Measurements from ENCODE around the gene RPRD1B.

The RPRD1B gene

DNA sequence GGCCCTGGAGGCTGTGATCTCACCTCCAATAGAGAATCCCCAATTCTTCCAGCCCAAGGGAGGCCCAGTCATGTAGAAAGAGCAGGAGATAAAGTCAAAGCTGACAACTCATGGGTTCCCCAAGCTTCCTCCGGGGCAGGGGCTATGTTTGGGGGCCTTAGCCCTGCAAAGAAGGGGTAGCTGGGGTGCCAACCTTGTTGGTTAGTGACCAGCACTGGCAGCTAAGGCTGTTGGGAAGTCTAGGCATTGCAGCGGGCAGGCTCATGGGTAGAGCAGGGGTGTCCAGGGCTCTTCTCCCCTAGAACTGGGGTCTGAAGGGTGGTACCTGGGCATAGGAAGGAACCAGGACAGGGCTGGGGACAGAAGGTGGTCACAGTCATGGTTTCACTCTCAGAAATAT lies 95.1 kb downstream of the RPRD1B start:
- Histone ChIP-seq H3K9me3 (ENCODE audit: control insufficient read depth, insufficient read depth, low read length) (no peaks in the 10 kb centered on the region), H3K4me1 (ENCODE audit: insufficient read depth, low read length) (no peaks in the 10 kb centered on the region), H3K36me3 (ENCODE audit: insufficient read depth, low read length) (no peaks in the 10 kb centered on the region), H3K9ac (ENCODE audit: low read depth, low read length) (no peak overlapping the region)

DNA sequence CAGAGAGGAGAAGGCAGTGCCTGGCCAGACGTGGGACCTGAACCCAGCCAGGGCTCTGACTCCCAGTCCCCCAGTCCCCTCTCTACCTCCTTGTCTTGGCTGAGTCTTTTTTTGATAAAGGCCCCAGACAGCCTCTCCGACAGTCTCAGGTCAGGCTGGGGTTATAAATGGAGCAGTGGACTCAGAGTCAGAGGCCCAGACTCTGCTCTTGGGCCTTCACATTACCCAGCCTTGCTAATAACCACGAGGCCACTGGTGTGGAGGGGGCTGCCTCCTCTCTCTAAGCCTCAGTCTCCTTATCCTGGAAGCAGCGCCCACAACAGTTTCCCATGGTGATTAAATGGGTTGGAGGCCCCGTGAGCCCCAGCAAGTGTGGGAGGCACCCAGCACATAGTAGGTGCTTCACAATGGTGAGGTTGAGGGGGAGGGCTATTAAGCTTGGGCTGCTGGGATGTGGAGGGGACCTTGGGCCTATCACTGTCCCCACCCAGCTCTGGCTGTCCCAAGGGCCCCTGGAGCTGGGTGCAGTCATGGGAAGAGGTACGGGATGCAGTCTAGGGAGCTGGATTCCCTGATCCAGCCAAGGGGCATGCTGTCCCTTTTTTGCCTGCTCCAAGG lies 95.8 kb downstream of the RPRD1B start:
- H3K9ac ChIP-seq (ENCODE audit: low read depth, low read length), result no peak overlapping the region
- no peaks in the 10 kb centered on the region for H3K9me3 ChIP-seq (ENCODE audit: control insufficient read depth, insufficient read depth, low read length)
- no peaks in the 10 kb centered on the region for H3K36me3 ChIP-seq (ENCODE audit: insufficient read depth, low read length)
- peaks cover 2% of the 10 kb centered on the region; the same call in 1 of the 2 replicates for H3K4me1 ChIP-seq (ENCODE audit: insufficient read depth, low read length)

DNA sequence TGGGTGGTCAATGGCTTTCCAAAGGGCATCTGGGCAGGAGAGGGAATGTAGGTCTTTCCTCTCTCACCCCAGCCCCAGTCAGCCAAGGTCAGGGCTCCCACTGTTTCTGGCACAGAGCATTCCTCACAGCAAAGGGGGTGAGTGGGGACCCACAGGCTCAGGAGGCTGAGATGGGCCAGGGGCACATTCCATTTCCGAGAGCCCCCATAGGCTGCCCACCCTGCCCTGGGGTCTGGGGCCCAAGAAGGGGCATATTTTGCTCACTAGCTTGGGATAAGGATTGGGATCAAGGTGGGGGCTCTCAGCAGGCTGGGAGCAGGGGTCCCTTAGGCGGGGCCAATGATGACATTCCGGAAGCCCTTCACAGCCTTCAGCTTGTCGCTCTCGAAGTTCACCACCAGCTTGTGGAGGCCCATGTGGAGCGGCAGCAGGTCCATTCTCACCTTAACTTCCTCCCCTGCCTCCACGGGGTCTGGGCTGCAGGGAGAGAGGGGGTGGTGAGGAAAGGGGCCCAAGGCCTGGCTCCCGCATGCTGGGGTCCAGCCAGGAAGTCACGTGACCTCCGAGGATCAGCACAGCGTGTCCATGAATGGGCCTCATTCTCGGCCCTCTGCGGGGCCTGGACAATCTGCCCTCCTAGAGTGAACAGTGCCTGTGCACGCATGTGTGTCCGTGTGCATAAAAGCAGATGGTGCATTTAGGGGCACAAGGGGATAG lies 96.5 kb downstream of the RPRD1B start:
- no peaks in the 10 kb centered on the region for H3K36me3 ChIP-seq (ENCODE audit: insufficient read depth, low read length)
- H3K9ac ChIP-seq (ENCODE audit: low read depth, low read length), result no peak overlapping the region
- no peaks in the 10 kb centered on the region for H3K9me3 ChIP-seq (ENCODE audit: control insufficient read depth, insufficient read depth, low read length)
- peaks cover 9% of the 10 kb centered on the region; the same call in 1 of the 2 replicates for H3K4me1 ChIP-seq (ENCODE audit: insufficient read depth, low read length)

DNA sequence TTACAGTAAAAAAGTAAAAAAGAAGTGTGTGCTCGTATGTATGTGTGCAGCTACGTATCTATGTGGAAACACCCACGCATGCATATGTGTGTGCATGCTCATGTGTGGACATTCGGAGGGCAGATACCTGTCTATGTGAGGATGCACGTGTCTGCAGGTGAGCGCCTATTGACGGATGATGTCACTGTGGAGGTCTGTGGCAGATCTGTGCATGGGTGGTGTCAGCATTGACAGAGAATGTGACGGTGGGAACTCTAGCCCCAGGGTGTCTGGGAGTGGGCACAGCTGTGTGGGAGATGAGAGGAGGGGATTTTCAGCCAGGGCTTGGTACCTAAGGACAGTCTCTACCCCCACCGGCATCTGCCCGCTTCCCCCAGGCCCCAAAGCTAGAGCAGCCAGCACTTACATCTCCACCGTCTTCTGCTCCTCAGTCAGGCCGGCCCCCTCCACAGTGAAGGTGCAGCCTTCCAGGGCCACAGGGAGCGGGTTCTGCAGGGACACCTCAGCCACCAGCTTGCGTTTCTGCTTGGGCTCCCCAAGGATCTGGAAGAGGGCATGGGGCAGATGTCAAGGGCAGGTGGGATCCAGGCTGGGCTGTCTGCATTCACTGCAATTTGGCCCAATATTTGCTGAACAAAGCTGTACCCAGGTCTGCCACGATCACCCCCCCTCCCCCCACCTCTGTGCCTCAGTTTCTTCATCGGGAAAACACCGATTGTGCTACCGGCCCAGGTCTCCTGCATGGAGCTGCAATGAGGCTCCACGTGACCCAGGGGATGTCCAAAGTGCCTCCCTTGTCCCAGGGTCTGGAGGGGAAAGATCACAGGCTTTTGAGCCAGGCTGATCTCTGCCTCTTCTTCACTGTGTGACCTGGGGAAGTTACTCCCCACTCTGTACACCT lies 97.4 kb downstream of the RPRD1B start:
- Histone ChIP-seq H3K4me1 (ENCODE audit: insufficient read depth, low read length) (peaks cover 10% of the 10 kb centered on the region; the same call in 1 of the 2 replicates), H3K9me3 (ENCODE audit: control insufficient read depth, insufficient read depth, low read length) (no peaks in the 10 kb centered on the region), H3K36me3 (ENCODE audit: insufficient read depth, low read length) (no peaks in the 10 kb centered on the region), H3K9ac (ENCODE audit: low read depth, low read length) (no peak overlapping the region)

DNA sequence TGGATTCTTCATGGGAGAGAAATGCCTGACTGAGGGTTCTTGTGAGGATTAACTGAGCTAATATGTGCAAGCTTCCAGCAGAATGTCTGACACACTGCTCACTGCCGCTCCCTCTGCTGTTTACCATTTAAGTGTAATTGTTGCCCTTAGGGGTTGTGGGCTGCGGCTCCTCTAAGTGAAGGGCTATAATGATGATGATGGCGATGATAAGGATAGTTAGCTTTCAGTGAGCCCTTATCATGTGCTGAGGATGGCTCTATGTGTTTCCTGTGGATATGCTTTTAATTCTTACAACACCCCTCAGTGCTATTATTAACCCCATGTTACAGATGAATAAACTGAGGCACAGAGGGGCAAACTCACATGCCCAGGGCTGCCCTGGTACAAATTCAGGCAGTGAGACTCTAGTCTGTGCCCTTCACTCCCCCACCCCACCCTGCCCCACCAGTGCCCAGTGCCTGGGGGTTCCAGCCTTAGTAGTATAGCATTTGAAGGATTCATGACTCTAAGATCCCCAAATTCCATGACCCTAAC lies 98.1 kb downstream of the RPRD1B start:
- H3K9ac ChIP-seq (ENCODE audit: low read depth, low read length), result no peak overlapping the region
- peaks cover 10% of the 10 kb centered on the region; the same call in 1 of the 2 replicates for H3K4me1 ChIP-seq (ENCODE audit: insufficient read depth, low read length)
- H3K36me3 ChIP-seq (ENCODE audit: insufficient read depth, low read length), result no peaks in the 10 kb centered on the region
- H3K9me3 ChIP-seq (ENCODE audit: control insufficient read depth, insufficient read depth, low read length), result no peaks in the 10 kb centered on the region

DNA sequence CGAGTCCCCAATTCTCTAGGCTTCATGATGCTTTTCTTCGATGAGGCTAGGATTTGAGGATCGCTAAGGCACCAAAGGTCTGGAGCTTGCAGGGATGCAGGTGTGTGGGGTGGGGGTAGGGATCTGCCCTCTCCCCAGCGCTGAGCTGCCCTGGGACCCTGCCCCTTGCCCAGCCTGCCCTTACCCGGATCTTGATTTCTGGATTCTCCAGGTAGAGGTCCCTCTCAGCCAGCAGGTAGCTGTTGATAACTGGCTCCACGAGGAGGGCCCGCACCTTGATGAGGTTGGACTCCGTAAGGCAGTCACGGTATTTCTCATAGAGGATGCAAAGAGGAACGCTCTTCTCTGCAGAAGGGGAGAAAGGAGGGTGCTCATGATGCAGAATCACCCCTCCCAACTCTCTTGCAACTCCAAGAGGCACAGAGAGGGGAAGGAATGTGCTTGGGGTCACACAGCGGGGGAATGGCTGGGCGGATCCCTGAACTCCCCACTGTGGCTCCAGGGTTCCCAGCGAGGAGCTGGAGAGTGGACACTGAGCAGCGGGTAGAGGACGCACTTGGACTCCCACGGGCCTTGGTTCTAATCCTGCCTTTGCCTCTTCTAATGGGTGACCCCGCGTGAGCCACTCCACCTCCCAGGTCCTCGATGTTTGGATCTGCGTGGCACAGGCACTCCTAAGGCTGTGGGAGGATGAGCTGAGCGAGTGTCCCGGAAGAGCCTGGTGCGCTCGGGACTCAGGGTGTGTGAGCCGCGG lies 98.8 kb downstream of the RPRD1B start:
- Histone ChIP-seq H3K36me3 (ENCODE audit: insufficient read depth, low read length) (no peaks in the 10 kb centered on the region), H3K9ac (ENCODE audit: low read depth, low read length) (no peak overlapping the region), H3K4me1 (ENCODE audit: insufficient read depth, low read length) (peaks cover 10% of the 10 kb centered on the region; the same call in 1 of the 2 replicates), H3K9me3 (ENCODE audit: control insufficient read depth, insufficient read depth, low read length) (no peaks in the 10 kb centered on the region)

DNA sequence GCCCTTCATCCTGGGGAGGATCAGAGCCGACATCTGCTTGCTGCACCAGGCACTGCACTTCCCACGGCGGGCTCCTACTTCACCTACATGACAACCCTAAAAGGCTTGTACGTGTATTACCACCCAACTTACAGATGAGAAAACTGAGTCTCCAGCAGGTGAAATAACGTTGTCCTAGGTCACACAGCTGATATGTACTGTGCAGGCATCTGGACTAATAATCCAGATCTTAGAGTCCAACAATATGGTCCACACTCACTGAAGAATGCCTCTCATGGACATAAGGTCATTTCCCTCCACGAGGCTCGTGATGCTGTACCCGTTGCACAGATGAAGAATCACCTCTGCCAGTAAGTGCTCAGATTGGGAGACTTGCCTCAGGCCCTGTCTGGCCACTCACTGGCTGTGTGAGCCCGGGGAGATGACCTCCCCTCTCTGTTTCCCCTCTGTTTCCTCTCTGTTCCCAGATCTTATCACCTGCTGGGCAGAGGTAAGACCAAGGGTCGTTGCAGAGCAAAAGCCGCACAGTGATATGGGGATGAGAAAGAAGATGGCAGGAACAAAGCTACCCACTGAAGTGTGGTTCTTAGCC lies 99.5 kb downstream of the RPRD1B start:
- Histone ChIP-seq H3K9ac (ENCODE audit: low read depth, low read length) (no peak overlapping the region), H3K4me1 (ENCODE audit: insufficient read depth, low read length) (peaks cover 10% of the 10 kb centered on the region; the same call in 1 of the 2 replicates), H3K9me3 (ENCODE audit: control insufficient read depth, insufficient read depth, low read length) (no peaks in the 10 kb centered on the region), H3K36me3 (ENCODE audit: insufficient read depth, low read length) (no peaks in the 10 kb centered on the region)

DNA sequence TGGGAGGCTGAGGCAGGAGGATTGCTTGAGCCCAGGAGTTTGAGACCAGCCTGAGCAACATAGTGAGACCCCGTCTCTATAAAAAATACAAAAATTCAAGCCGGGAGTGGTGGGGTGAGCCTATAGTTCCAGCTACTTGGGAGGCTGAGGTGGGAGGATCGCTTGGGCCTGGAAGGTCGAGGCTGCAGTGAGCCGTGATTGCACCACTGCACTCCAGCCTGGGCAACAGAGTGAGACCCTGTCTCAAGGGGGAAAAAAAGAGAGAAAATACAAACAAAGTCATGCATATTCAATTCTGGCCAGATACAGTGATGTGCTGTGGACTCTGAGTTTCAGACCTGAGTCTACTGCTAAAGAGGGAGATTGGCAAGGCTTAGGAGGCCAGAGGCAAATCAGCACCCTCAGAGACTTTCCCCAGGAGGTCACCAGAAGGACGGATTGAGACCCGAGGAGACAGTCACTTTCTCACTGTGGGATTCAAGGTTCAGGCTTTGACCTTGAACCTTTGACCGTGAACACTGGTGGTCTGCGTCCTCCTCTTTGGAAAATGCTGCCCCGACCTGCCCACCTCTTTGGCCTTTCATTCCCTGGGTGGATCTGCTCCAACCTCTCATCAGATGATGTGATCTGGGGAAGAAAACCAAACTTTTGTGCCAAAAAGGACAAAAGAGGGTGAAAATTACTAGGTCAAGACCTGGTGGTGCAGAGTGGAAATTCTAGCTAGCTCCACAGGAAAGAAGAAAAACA lies 100.3 kb downstream of the RPRD1B start:
- Histone ChIP-seq H3K9ac (ENCODE audit: low read depth, low read length) (no peak overlapping the region), H3K9me3 (ENCODE audit: control insufficient read depth, insufficient read depth, low read length) (no peaks in the 10 kb centered on the region), H3K4me1 (ENCODE audit: insufficient read depth, low read length) (peaks cover 10% of the 10 kb centered on the region; the same call in 1 of the 2 replicates), H3K36me3 (ENCODE audit: insufficient read depth, low read length) (no peaks in the 10 kb centered on the region)

DNA sequence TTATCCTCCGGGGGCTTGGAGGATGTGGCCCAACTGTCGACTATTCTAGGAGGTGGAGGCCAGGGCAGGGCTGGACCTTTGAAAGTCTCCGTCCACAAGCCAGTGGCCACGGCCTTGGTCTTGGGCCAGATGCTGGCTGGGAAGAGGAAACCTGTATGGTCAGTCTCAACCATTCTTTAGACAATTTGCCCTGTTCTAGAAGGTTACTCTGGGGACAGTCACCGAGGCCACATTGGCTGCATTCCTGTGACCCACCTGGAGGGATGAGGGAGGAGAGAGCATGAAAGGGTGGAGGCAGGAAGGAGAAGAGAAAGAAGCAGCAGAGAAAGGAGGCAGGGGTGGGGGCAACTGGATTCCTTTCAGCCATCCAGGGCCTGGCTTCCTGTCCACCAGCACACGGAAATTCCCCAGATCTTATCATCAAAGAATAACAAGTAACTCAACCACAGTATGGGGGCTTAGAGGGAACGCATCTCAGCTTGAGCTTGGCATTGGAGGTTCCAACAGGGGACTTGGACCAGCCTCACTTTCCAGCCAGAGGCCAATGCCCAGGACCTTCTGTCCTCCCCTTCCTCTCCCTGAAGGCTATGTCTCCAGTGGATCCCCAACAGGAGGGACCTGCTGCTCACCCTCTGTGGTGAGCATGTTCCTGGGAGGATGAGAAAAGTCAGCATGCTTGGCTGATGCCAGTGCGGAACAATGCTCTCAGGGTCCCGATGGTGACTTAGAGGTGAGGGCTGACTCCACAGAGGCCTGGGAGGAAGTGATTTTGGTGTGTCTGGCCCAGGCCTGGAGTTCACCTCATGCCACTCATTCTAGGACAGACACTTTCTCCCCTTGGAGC lies 101.1 kb downstream of the RPRD1B start:
- no peak overlapping the region for H3K9ac ChIP-seq (ENCODE audit: low read depth, low read length)
- no peaks in the 10 kb centered on the region for H3K36me3 ChIP-seq (ENCODE audit: insufficient read depth, low read length)

DNA sequence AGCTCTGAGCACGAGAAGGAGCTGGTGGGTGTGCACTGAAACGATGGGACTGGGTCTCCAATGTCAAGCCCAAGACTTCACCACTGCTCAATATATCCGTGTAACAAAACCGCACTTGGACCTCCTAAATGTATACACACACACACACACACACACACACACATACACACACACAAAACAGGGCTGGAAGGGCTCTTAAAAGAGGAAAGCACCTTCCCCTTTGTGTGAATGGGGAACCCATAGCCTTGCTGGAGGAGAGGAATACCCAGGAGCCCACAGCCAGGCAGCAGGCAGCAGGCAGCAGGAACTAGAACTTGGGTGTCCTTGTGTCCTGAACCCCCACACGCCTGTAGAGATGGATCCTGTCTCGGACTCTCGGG lies 101.7 kb downstream of the RPRD1B start:
- Histone ChIP-seq H3K9me3 (ENCODE audit: control insufficient read depth, insufficient read depth, low read length) (no peaks in the 10 kb centered on the region), H3K4me1 (ENCODE audit: insufficient read depth, low read length) (peaks cover 13% of the 10 kb centered on the region), H3K36me3 (ENCODE audit: insufficient read depth, low read length) (no peaks in the 10 kb centered on the region), H3K9ac (ENCODE audit: low read depth, low read length) (no peak overlapping the region)

More for the DNA sequence above, 101.1 kb downstream of the RPRD1B start:
- Histone ChIP-seq H3K4me1 (ENCODE audit: insufficient read depth, low read length) (peaks cover 10% of the 10 kb centered on the region; the same call in 1 of the 2 replicates), H3K9me3 (ENCODE audit: control insufficient read depth, insufficient read depth, low read length) (no peaks in the 10 kb centered on the region)

DNA sequence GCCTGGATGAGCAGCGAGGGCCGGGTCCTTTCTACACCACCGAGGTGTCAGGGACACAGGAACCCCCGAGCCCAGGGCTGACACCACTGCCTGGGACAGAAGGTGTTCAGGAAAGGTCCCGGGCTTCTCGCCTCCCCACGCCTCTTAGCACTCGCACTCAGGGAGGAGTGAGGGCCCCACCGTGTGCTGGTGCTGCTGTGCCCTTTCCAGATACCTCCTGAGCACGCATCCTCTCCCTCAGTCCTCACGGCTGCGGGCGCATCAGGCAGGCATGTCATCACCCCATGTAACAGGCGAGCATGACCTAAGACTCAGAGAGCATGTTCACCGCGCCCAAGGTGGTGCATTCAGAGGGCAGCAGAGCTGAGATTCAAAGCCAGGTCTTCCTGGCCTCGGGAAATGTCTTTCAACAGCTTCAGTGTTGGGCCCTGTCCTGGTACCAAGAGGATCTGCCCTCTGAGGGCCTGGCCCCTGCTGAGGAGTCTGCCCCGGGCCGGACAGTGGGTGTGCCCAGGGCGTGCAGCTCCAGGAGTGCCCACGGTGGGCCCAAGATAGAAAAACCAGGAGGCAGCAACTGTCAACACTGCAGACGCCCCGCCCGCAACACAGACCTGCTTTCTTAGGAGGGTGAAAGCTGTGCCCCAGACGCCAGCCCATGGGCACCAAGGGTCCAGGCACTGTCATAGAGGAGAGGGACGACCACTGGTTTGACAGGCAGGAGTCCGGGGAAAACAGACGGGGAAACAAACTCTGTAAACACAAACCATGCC lies 102.3 kb downstream of the RPRD1B start:
- no peaks in the 10 kb centered on the region for H3K9me3 ChIP-seq (ENCODE audit: control insufficient read depth, insufficient read depth, low read length)
- H3K9ac ChIP-seq (ENCODE audit: low read depth, low read length), result no peak overlapping the region
- H3K4me1 ChIP-seq (ENCODE audit: insufficient read depth, low read length), result peaks cover 15% of the 10 kb centered on the region
- H3K36me3 ChIP-seq (ENCODE audit: insufficient read depth, low read length), result no peaks in the 10 kb centered on the region

Data from ES-I3 (cell line).